ENCODE results near the gene PRRT4.

The PRRT4 gene

GRCh38 chr7:128321044-128321422, 40.5 kb downstream of the PRRT4 start:
- H3K27ac ChIP-seq (ENCODE audit: low read depth, low read length, poor library complexity, severe bottlenecking) = no peak overlapping the region
- H2AFZ ChIP-seq (ENCODE audit: low read length) = no peak overlapping the region
- no peaks in the 10 kb centered on the region for H4K20me1 ChIP-seq (ENCODE audit: insufficient read depth, low read length)
- H3K9me3 ChIP-seq (ENCODE audit: low read length) = no peaks in the 10 kb centered on the region
- no peak overlapping the region for H3K4me2 ChIP-seq (ENCODE audit: low read length)
- TF ChIP-seq CTCF (IDR thresholded peaks at IDR 0.05; ENCODE audit: low read length) (no peak), EZH2 (IDR thresholded peaks at IDR 0.05; ENCODE audit: borderline replicate concordance, low read length) (no peak)
- no peaks in the 10 kb centered on the region for H3F3A ChIP-seq (ENCODE audit: insufficient read depth, low read length)
- H3K9me2 ChIP-seq (ENCODE audit: low read depth, low read length) = no peaks in the 10 kb centered on the region
- no peaks in the 10 kb centered on the region for H3K27me3 ChIP-seq (ENCODE audit: insufficient read depth, low read length)
- no peak overlapping the region for H3K4me3 ChIP-seq (ENCODE audit: low read depth, low read length, poor library complexity, severe bottlenecking)
- peaks cover 100% of the 10 kb centered on the region for H3K36me3 ChIP-seq (ENCODE audit: insufficient read depth, low read length)
- H3K79me2 ChIP-seq (ENCODE audit: insufficient read depth, low read length) = no peaks in the 10 kb centered on the region
- H3K4me1 ChIP-seq (ENCODE audit: insufficient read depth, low read length, severe bottlenecking) = no peaks in the 10 kb centered on the region
- no peak overlapping the region for H3K9ac ChIP-seq (ENCODE audit: low read length)

GRCh38 chr7:128318691-128319090, 42.8 kb downstream of the PRRT4 start:
- H3K36me3 ChIP-seq (ENCODE audit: insufficient read depth, low read length) = peaks cover 99% of the 10 kb centered on the region
- H3K79me2 ChIP-seq (ENCODE audit: insufficient read depth, low read length) = no peaks in the 10 kb centered on the region
- no peak overlapping the region for H3K4me2 ChIP-seq (ENCODE audit: low read length)

GRCh38 chr7:128311013-128311412, 50.5 kb downstream of the PRRT4 start:
- TF ChIP-seq CTCF (IDR thresholded peaks at IDR 0.05; ENCODE audit: low read length) (no peak), EZH2 (IDR thresholded peaks at IDR 0.05; ENCODE audit: borderline replicate concordance, low read length) (no peak)
- no peaks in the 10 kb centered on the region for H3K9me3 ChIP-seq (ENCODE audit: low read length)
- no peaks in the 10 kb centered on the region for H3F3A ChIP-seq (ENCODE audit: insufficient read depth, low read length)
- no peak overlapping the region for H3K9ac ChIP-seq (ENCODE audit: low read length)
- H3K4me3 ChIP-seq (ENCODE audit: low read depth, low read length, poor library complexity, severe bottlenecking) = no peak overlapping the region
- H3K27ac ChIP-seq (ENCODE audit: low read depth, low read length, poor library complexity, severe bottlenecking) = no peak overlapping the region
- peaks cover 97% of the 10 kb centered on the region for H3K36me3 ChIP-seq (ENCODE audit: insufficient read depth, low read length)
- H3K79me2 ChIP-seq (ENCODE audit: insufficient read depth, low read length) = no peaks in the 10 kb centered on the region
- H2AFZ ChIP-seq (ENCODE audit: low read length) = no peak overlapping the region
- H3K4me2 ChIP-seq (ENCODE audit: low read length) = no peak overlapping the region
- H3K27me3 ChIP-seq (ENCODE audit: insufficient read depth, low read length) = no peaks in the 10 kb centered on the region
- H3K4me1 ChIP-seq (ENCODE audit: insufficient read depth, low read length, severe bottlenecking) = no peaks in the 10 kb centered on the region
- H4K20me1 ChIP-seq (ENCODE audit: insufficient read depth, low read length) = no peaks in the 10 kb centered on the region
- H3K9me2 ChIP-seq (ENCODE audit: low read depth, low read length) = no peaks in the 10 kb centered on the region

More at GRCh38 chr7:128318691-128319090, 42.8 kb downstream of the PRRT4 start:
- Histone ChIP-seq H3F3A (ENCODE audit: insufficient read depth, low read length) (no peaks in the 10 kb centered on the region), H3K27ac (ENCODE audit: low read depth, low read length, poor library complexity, severe bottlenecking) (no peak overlapping the region), H3K27me3 (ENCODE audit: insufficient read depth, low read length) (no peaks in the 10 kb centered on the region), H3K9me3 (ENCODE audit: low read length) (no peaks in the 10 kb centered on the region), H3K4me3 (ENCODE audit: low read depth, low read length, poor library complexity, severe bottlenecking) (no peak overlapping the region), H3K4me1 (ENCODE audit: insufficient read depth, low read length, severe bottlenecking) (no peaks in the 10 kb centered on the region), H4K20me1 (ENCODE audit: insufficient read depth, low read length) (no peaks in the 10 kb centered on the region), H3K9ac (ENCODE audit: low read length) (no peak overlapping the region), H3K9me2 (ENCODE audit: low read depth, low read length) (no peaks in the 10 kb centered on the region), H2AFZ (ENCODE audit: low read length) (no peak overlapping the region)
- no peak for TF ChIP-seq EZH2 (IDR thresholded peaks at IDR 0.05; ENCODE audit: borderline replicate concordance, low read length)
- TF ChIP-seq CTCF (IDR thresholded peaks at IDR 0.05; ENCODE audit: low read length) = no peak
